Mesendoderm (in vitro differentiated cells): ENCODE results near the gene LCOR.

Source experiments
- DNase-seq: peaks from one replicate; pipeline ENCODE4 v3.0.0; 2013
- H2AK5ac ChIP-seq: 2 replicates; pipeline ENCODE4 v1.6.1; 2013; ENCODE audit warnings: low read length, inconsistent platforms
- H2BK120ac ChIP-seq: 2 replicates; pipeline ENCODE4 v1.6.1; 2013; ENCODE audit warnings: low read depth, mild to moderate bottlenecking, low read length, moderate library complexity, mixed read lengths
- H2BK15ac ChIP-seq: replicated peaks from 2 replicates; pipeline ENCODE4 v1.6.1; 2013; ENCODE audit warnings: low read depth, mild to moderate bottlenecking, moderate library complexity
- H2BK5ac ChIP-seq: 2 replicates; pipeline ENCODE4 v1.6.1; 2013; ENCODE audit warnings: low read length, inconsistent platforms
- H3K18ac ChIP-seq: 2 replicates; pipeline ENCODE4 v1.6.1; 2013; ENCODE audit warnings: mild to moderate bottlenecking, low read length, mixed read lengths
- H3K23ac ChIP-seq: one replicate; pipeline ENCODE4 v1.6.1; 2013; ENCODE audit warnings: low read length
- H3K27ac ChIP-seq: 2 replicates; pipeline ENCODE4 v1.5.1; 2013; ENCODE audit warnings: low read depth, mild to moderate bottlenecking, inconsistent platforms, low read length, moderate library complexity
- H3K27me3 ChIP-seq: 2 replicates; pipeline ENCODE4 v1.6.1; 2013; ENCODE audit warnings: low read length, control low read depth, mild to moderate bottlenecking, inconsistent platforms; ENCODE audit not compliant: insufficient read depth, poor library complexity
- H3K36me3 ChIP-seq: 2 replicates; pipeline ENCODE4 v1.6.1; 2013; ENCODE audit warnings: low read length, inconsistent platforms; ENCODE audit not compliant: control insufficient read depth, insufficient read depth
- H3K4ac ChIP-seq: one replicate; pipeline ENCODE4 v1.6.1; 2013; ENCODE audit warnings: low read depth, mild to moderate bottlenecking, low read length, moderate library complexity
- H3K4me1 ChIP-seq: 2 replicates; pipeline ENCODE4 v1.6.1; 2013; ENCODE audit warnings: low read depth, low read length, inconsistent platforms; ENCODE audit not compliant: control insufficient read depth
- H3K4me2 ChIP-seq: 2 replicates; pipeline ENCODE4 v1.6.1; 2013; ENCODE audit warnings: low read length
- H3K4me3 ChIP-seq: 2 replicates; pipeline ENCODE4 v1.5.1; 2013; ENCODE audit warnings: mild to moderate bottlenecking, low read length
- H3K56ac ChIP-seq: one replicate; pipeline ENCODE4 v1.6.1; 2013; ENCODE audit warnings: low read length
- H3K79me1 ChIP-seq: 2 replicates; pipeline ENCODE4 v1.6.1; 2013; ENCODE audit warnings: low read length, inconsistent platforms
- H3K79me2 ChIP-seq: 2 replicates; pipeline ENCODE4 v1.6.1; 2013; ENCODE audit warnings: mild to moderate bottlenecking, low read length; ENCODE audit not compliant: control insufficient read depth, insufficient read depth
- H3K9ac ChIP-seq: 2 replicates; pipeline ENCODE4 v1.6.1; 2013; ENCODE audit warnings: low read length, inconsistent platforms
- H4K5ac ChIP-seq: one replicate; pipeline ENCODE4 v1.6.1; 2013; ENCODE audit warnings: low read length
- H4K8ac ChIP-seq: one replicate; pipeline ENCODE4 v1.6.1; 2013; ENCODE audit warnings: low read depth, mild to moderate bottlenecking, control low read depth, low read length, moderate library complexity
- WGBS: extraction: QIAGEN DNeasy Blood & Tissue Kit; methylation state at CpG from one replicate; pipeline ENCODE4 v1.1.7; 2013; ENCODE audit warnings: low lambda C conversion rate, missing lambda C conversion rate; ENCODE audit not compliant: insufficient coverage; ENCODE audit errors: extremely low coverage; 5-methylcytosine and 5-hydroxymethylcytosine counted together

Gene LCOR

GRCh38 chr10:96996275-96996965 is 164.3 kb downstream of the LCOR start:
- Histone ChIP-seq H3K18ac (no peak overlapping the region), H3K23ac (no peak overlapping the region), H3K4ac (no peak overlapping the region), H4K8ac (no peak overlapping the region), H3K79me1 (no peaks in the 10 kb centered on the region), H3K27ac (no peak overlapping the region), H3K4me2 (no peak overlapping the region), H3K56ac (no peak overlapping the region), H2BK5ac (no peak overlapping the region), H3K9ac (no peak overlapping the region), H3K4me1 (no peaks in the 10 kb centered on the region), H3K4me3 (no peak overlapping the region), H2BK15ac (no peak overlapping the region), H3K36me3 (no peaks in the 10 kb centered on the region), H2AK5ac (no peak overlapping the region), H3K27me3 (no peaks in the 10 kb centered on the region), H4K5ac (no peak overlapping the region), H3K79me2 (no peaks in the 10 kb centered on the region), H2BK120ac (no peak overlapping the region)
- no CpG with 5 or more reads among the region's 6 CpGs for WGBS
- no peak for DNase-seq

- Histone ChIP-seq H2BK120ac (no peak overlapping the region), H2AK5ac (no peak overlapping the region), H3K79me2 (no peaks in the 10 kb centered on the region), H2BK15ac (no peak overlapping the region), H3K4me3 (no peak overlapping the region), H3K27me3 (no peaks in the 10 kb centered on the region), H3K27ac (no peak overlapping the region), H2BK5ac (no peak overlapping the region), H3K4ac (no peak overlapping the region), H3K18ac (no peak overlapping the region), H3K4me2 (no peak overlapping the region), H4K5ac (no peak overlapping the region), H4K8ac (no peak overlapping the region), H3K56ac (no peak overlapping the region), H3K36me3 (no peaks in the 10 kb centered on the region), H3K4me1 (no peaks in the 10 kb centered on the region), H3K79me1 (no peaks in the 10 kb centered on the region), H3K23ac (no peak overlapping the region), H3K9ac (no peak overlapping the region)
- WGBS: no CpG with 5 or more reads among the region's 14 CpGs
- DNase-seq: no peak
These were observed 166.3 kb downstream of the LCOR start for GRCh38 chr10:96998329-96998888.

GRCh38 chr10:96999337-96999736 is 167.2 kb downstream of the LCOR start:
- H3K4me1 ChIP-seq: no peaks in the 10 kb centered on the region
- H2BK15ac ChIP-seq: no peak overlapping the region
- H3K18ac ChIP-seq: no peak overlapping the region
- no peak overlapping the region for H2AK5ac ChIP-seq
- H2BK120ac ChIP-seq: no peak overlapping the region
- no CpG with 5 or more reads among the region's 4 CpGs for WGBS
- H3K27me3 ChIP-seq: no peaks in the 10 kb centered on the region
- H3K56ac ChIP-seq: no peak overlapping the region
- no peak overlapping the region for H4K5ac ChIP-seq
- no peaks in the 10 kb centered on the region for H3K36me3 ChIP-seq
- H3K4me3 ChIP-seq: no peak overlapping the region
- no peak overlapping the region for H4K8ac ChIP-seq
- no peak overlapping the region for H3K27ac ChIP-seq
- no peak overlapping the region for H3K4me2 ChIP-seq
- no peaks in the 10 kb centered on the region for H3K79me2 ChIP-seq
- H3K79me1 ChIP-seq: no peaks in the 10 kb centered on the region
- DNase-seq: no peak
- H3K4ac ChIP-seq: no peak overlapping the region
- H3K9ac ChIP-seq: no peak overlapping the region
- no peak overlapping the region for H3K23ac ChIP-seq
- no peak overlapping the region for H2BK5ac ChIP-seq

- DNase-seq: no peak
- H3K18ac ChIP-seq: no peak overlapping the region
- H3K56ac ChIP-seq: no peak overlapping the region
- H3K79me1 ChIP-seq: no peaks in the 10 kb centered on the region
- no peak overlapping the region for H3K23ac ChIP-seq
- H3K4ac ChIP-seq: no peak overlapping the region
- no peak overlapping the region for H2BK15ac ChIP-seq
- H3K79me2 ChIP-seq: no peaks in the 10 kb centered on the region
- no peak overlapping the region for H3K9ac ChIP-seq
- no CpG with 5 or more reads among the region's 4 CpGs for WGBS
- H2AK5ac ChIP-seq: no peak overlapping the region
- no peaks in the 10 kb centered on the region for H3K4me1 ChIP-seq
- H2BK5ac ChIP-seq: no peak overlapping the region
- no peaks in the 10 kb centered on the region for H3K27me3 ChIP-seq
- no peak overlapping the region for H3K27ac ChIP-seq
- H3K4me2 ChIP-seq: no peak overlapping the region
- H2BK120ac ChIP-seq: no peak overlapping the region
- no peak overlapping the region for H4K8ac ChIP-seq
- no peak overlapping the region for H3K4me3 ChIP-seq
- no peaks in the 10 kb centered on the region for H3K36me3 ChIP-seq
- no peak overlapping the region for H4K5ac ChIP-seq
These were observed 167.9 kb downstream of the LCOR start for GRCh38 chr10:96999987-97000386.

GRCh38 chr10:97000487-97001182 is 168.5 kb downstream of the LCOR start:
- no peak overlapping the region for H3K27ac ChIP-seq
- H3K4me3 ChIP-seq: no peak overlapping the region
- no peaks in the 10 kb centered on the region for H3K4me1 ChIP-seq
- no peak overlapping the region for H3K4me2 ChIP-seq
- no peak overlapping the region for H4K8ac ChIP-seq
- WGBS: no CpG with 5 or more reads among the region's 25 CpGs
- H3K9ac ChIP-seq: no peak overlapping the region
- H2BK120ac ChIP-seq: no peak overlapping the region
- no peak overlapping the region for H3K4ac ChIP-seq
- H4K5ac ChIP-seq: no peak overlapping the region
- H3K79me2 ChIP-seq: no peaks in the 10 kb centered on the region
- no peaks in the 10 kb centered on the region for H3K27me3 ChIP-seq
- no peaks in the 10 kb centered on the region for H3K79me1 ChIP-seq
- H3K36me3 ChIP-seq: no peaks in the 10 kb centered on the region
- H3K23ac ChIP-seq: no peak overlapping the region
- no peak overlapping the region for H2BK15ac ChIP-seq
- H2BK5ac ChIP-seq: no peak overlapping the region
- peak; percentile 23 for DNase-seq
- no peak overlapping the region for H3K18ac ChIP-seq
- H2AK5ac ChIP-seq: no peak overlapping the region
- no peak overlapping the region for H3K56ac ChIP-seq
